Endothelial cell of umbilical vein (primary cell): ENCODE data around the gene SLC15A1. TPM values are rescaled to one million over a fixed set of nuclear protein-coding genes. Genes with fewer than 3 reads are reported as not detected.

Source experiments
- BruUV-seq: library from RNA; stranded (reverse); fragments of 400-500 nt; replicated peaks from 2 replicates; lab custom pipeline; 2021; lab: Mats Ljungman, UMichigan
- CTCF ChIA-PET: fragments of 300-600, 350-600 bp; sonication (Branson Sonifier 250); formaldehyde crosslinking; loops from one replicate; lab custom pipeline; 2021; ENCODE audit warnings: antibody characterized with exemption, inconsistent platforms; lab: Charles Lee
- POLR2A ChIA-PET: fragments of 300-600, 350-600 bp; sonication (Branson Sonifier 250); formaldehyde crosslinking; loops from one replicate; lab custom pipeline; 2021; ENCODE audit warnings: antibody characterized with exemption, inconsistent platforms; lab: Charles Lee
- DNase-seq: peaks from one replicate; pipeline ENCODE4 v3.0.0-alpha.2; 2011; ENCODE audit warnings: low read depth, low spot score
- FAIRE-seq: peaks from 2 replicates; lab custom pipeline; 2011; peaks lifted over from hg19 to GRCh38; lab: Jason Lieb, UNC
- H2AFZ ChIP-seq: 2 replicates; pipeline ENCODE4 v1.6.0; 2012; ENCODE audit warnings: low read depth, low read length, control low read depth, inconsistent platforms
- H3K27ac ChIP-seq: 2 replicates; pipeline ENCODE4 v1.5.1; 2011; ENCODE audit warnings: low read depth, mild to moderate bottlenecking, control low read depth, low read length, moderate library complexity; ENCODE audit not compliant: insufficient read depth
- H3K27me3 ChIP-seq, 2 experiments: 2 replicates each; pipeline versions ENCODE4 v1.6.0 to v1.6.1; 2011; ENCODE audit warnings: low read length in 2 of 2, mixed read lengths in 1 of 2; ENCODE audit not compliant: control insufficient read depth in 2 of 2, insufficient read depth in 2 of 2
- H3K36me3 ChIP-seq, 2 experiments: 2 replicates in 1 of 2; 3 replicates in 1 of 2; pipeline ENCODE4 v1.5.1; 2011; ENCODE audit warnings: low read length in 2 of 2, mild to moderate bottlenecking in 1 of 2, moderate library complexity in 1 of 2; ENCODE audit not compliant: control insufficient read depth in 2 of 2, insufficient read depth in 2 of 2; ENCODE audit errors: extremely low read depth in 1 of 2
- H3K4me1 ChIP-seq: 3 replicates; pipeline ENCODE4 v1.5.1; 2011; ENCODE audit warnings: mild to moderate bottlenecking, low read length; ENCODE audit not compliant: control insufficient read depth, insufficient read depth; ENCODE audit errors: extremely low read depth
- H3K4me2 ChIP-seq: 2 replicates; pipeline ENCODE4 v1.6.1; 2011; ENCODE audit warnings: low read length, control low read depth, mixed read lengths; ENCODE audit not compliant: insufficient read depth
- H3K4me3 ChIP-seq, 3 experiments: fragments of 200-600 bp in 1 of 3; sonication (generic), shearing (Covaris generic) in 1 of 3; replicated peaks in 1 of 3; 2 replicates each; pipeline ENCODE4 v1.5.1; 2011 to 2016; ENCODE audit warnings: control low read depth in 3 of 3, low read length in 3 of 3, mild to moderate bottlenecking in 2 of 3, inconsistent platforms in 1 of 3, low read depth in 1 of 3, moderate library complexity in 1 of 3; ENCODE audit not compliant: insufficient read depth in 1 of 3
- H3K79me2 ChIP-seq: 2 replicates; pipeline ENCODE4 v1.6.0; 2012; ENCODE audit warnings: low read length, inconsistent platforms; ENCODE audit not compliant: control insufficient read depth, insufficient read depth
- H3K9ac ChIP-seq: replicated peaks from 2 replicates; pipeline ENCODE3; 2011; ENCODE audit warnings: low read length, control low read depth; ENCODE audit not compliant: insufficient read depth; ENCODE audit errors: extremely low read depth
- H3K9me1 ChIP-seq: replicated peaks from 3 replicates; pipeline ENCODE4 v1.6.0; 2011; ENCODE audit warnings: mild to moderate bottlenecking, low read length; ENCODE audit not compliant: control insufficient read depth, insufficient read depth; ENCODE audit errors: extremely low read depth
- H3K9me3 ChIP-seq: replicated peaks from 2 replicates; pipeline ENCODE4 v1.5.1; 2012; ENCODE audit warnings: low read length, inconsistent platforms; ENCODE audit not compliant: control insufficient read depth, insufficient read depth
- H4K20me1 ChIP-seq: replicated peaks from 2 replicates; pipeline ENCODE3; 2011; ENCODE audit warnings: mild to moderate bottlenecking, low read length; ENCODE audit not compliant: control insufficient read depth, insufficient read depth; ENCODE audit errors: extremely low read depth
- CTCF ChIP-seq, 2 donors: IDR thresholded peaks; 1 replicate in 1 of 2; 2 replicates in 1 of 2; pipeline ENCODE4 v1.5.1; 2011; ENCODE audit warnings: low read length in 2 of 2, mild to moderate bottlenecking in 2 of 2, moderate library complexity in 2 of 2, control low read depth in 1 of 2, inconsistent platforms in 1 of 2, low read depth in 1 of 2; ENCODE audit not compliant: insufficient read depth in 1 of 2; ENCODE audit errors: extremely low read depth in 1 of 2
- EZH2 ChIP-seq: IDR thresholded peaks from 2 replicates; pipeline ENCODE4 v1.6.1; 2012; ENCODE audit warnings: borderline replicate concordance, low read depth, mild to moderate bottlenecking, moderate library complexity, low read length, inconsistent platforms; ENCODE audit not compliant: severe bottlenecking
- FOS ChIP-seq: IDR thresholded peaks from 2 replicates; pipeline ENCODE4 v1.6.1; 2011; ENCODE audit warnings: mild to moderate bottlenecking, low read length, moderate library complexity, borderline replicate concordance; ENCODE audit not compliant: insufficient read depth
- GATA2 ChIP-seq: IDR thresholded peaks from 2 replicates; pipeline ENCODE4 v1.7.0; 2011; ENCODE audit warnings: low read depth, mild to moderate bottlenecking, moderate library complexity, mixed read lengths, low read length; ENCODE audit not compliant: insufficient read length, insufficient read depth
- JUN ChIP-seq: IDR thresholded peaks from 2 replicates; pipeline ENCODE4 v1.6.1; 2011; ENCODE audit warnings: borderline replicate concordance, low read depth; ENCODE audit not compliant: insufficient read length, insufficient read depth
- MAX ChIP-seq: IDR thresholded peaks from 2 replicates; pipeline ENCODE4 v1.6.1; 2011; ENCODE audit not compliant: insufficient read depth, insufficient read length
- MYC ChIP-seq: IDR thresholded peaks from one replicate; pipeline ENCODE4 v1.6.1; 2011; ENCODE audit warnings: mild to moderate bottlenecking, low read depth, low read length
- POLR2A ChIP-seq: IDR thresholded peaks from 2 replicates; pipeline ENCODE4 v1.6.1; 2012; ENCODE audit warnings: low read depth, mild to moderate bottlenecking, control low read depth, low read length
- POLR2AphosphoS5 ChIP-seq: IDR thresholded peaks from 2 replicates; pipeline ENCODE4 v1.6.1; 2012; ENCODE audit warnings: low read depth, mild to moderate bottlenecking, control low read depth, low read length, moderate library complexity; ENCODE audit not compliant: insufficient read depth
- dilution Hi-C: fragments of 300-500 bp; cut with MboI; formaldehyde crosslinking; loops from one replicate; pipeline ENCODE4 v1.15.0; 2019; ENCODE audit warnings: low sequenced_read_pairs; ENCODE audit not compliant: extremely low pct_ligation_motif_present
- intact Hi-C: fragments of 100-400 bp; cut with micrococcal nuclease; formaldehyde crosslinking; loops from one replicate; pipeline ENCODE4 v1.10.0; 2022
- polyA plus RNA-seq, 4 experiments: library from polyadenylated mRNA; depleted of rRNA in 3 of 4; stranded (reverse) in 3 of 4; unstranded in 1 of 4; fragments of >200 nt; gene quantifications; 2 replicates each; pipeline versions ENCODE4 v1.2.1 to v1.2.3, GENCODE V29; 2011 to 2012; ENCODE audit warnings: missing spikeins in 1 of 4
- total RNA-seq: library from RNA; stranded (reverse); gene quantifications from 2 replicates; pipeline ENCODE4 v1.2.3, GENCODE V29; 2021

The SLC15A1 gene
- total and polyA plus RNA-seq, 2 donors (not counting 3 experiments of a cell fraction or from before 2014, with no cell fraction given), result not detected

GRCh38 chr13:98749501-98749900, 3.0 kb downstream of the SLC15A1 start:
- no peak overlapping the region for H2AFZ ChIP-seq
- H3K4me1 ChIP-seq, result peaks cover 4% of the 10 kb centered on the region
- H3K9ac ChIP-seq, result no peak overlapping the region
- FAIRE-seq (no peak), DNase-seq (no peak)
- CTCF ChIA-PET, result interaction anchor here (1.0 kb wide), 1 partner anchor 17 kb away, joined by 3 read pairs; no protein-coding TSS in a partner anchor
- no peak for TF ChIP-seq POLR2A
- no peak for TF ChIP-seq POLR2AphosphoS5
- no peak for TF ChIP-seq JUN
- no peak overlapping the region for H3K4me2 ChIP-seq
- no peaks in the 10 kb centered on the region for H3K9me3 ChIP-seq
- intact Hi-C loops, result no loop called here
- POLR2A ChIA-PET, result no interaction called here
- BruUV-seq, result no TSS peak
- no peaks in the 10 kb centered on the region for H3K79me2 ChIP-seq
- H3K36me3 ChIP-seq, result no peaks in the 10 kb centered on the region
- H3K9me1 ChIP-seq, result no peaks in the 10 kb centered on the region
- dilution Hi-C loops, result no loop called here
- no peak overlapping the region for H3K4me3 ChIP-seq
- no peaks in the 10 kb centered on the region for H4K20me1 ChIP-seq
- H3K27ac ChIP-seq, result no peak overlapping the region
- peaks cover 16 to 25% of the 10 kb centered on the region in 2 experiments for H3K27me3 ChIP-seq

- DNase-seq, result no peak
- H3K27me3 ChIP-seq, result peaks cover 7 to 15% of the 10 kb centered on the region in 2 experiments
- intact Hi-C loops, result no loop called here
Measured at GRCh38 chr13:98746968-98747367, 5.5 kb downstream of the SLC15A1 start.

More at GRCh38 chr13:98746968-98747367, 5.5 kb downstream of the SLC15A1 start:
- Histone ChIP-seq H3K36me3 (no peaks in the 10 kb centered on the region), H3K9ac (no peak overlapping the region), H3K9me1 (no peaks in the 10 kb centered on the region), H3K79me2 (no peaks in the 10 kb centered on the region), H3K9me3 (no peaks in the 10 kb centered on the region), H4K20me1 (no peaks in the 10 kb centered on the region), H2AFZ (no peak overlapping the region), H3K27ac (no peak overlapping the region), H3K4me1 (peaks cover 3% of the 10 kb centered on the region), H3K4me2 (no peak overlapping the region), H3K4me3 (no peak overlapping the region)
- ChIA-PET CTCF (no interaction called here), POLR2A (no interaction called here)
- BruUV-seq, result no TSS peak
- TF ChIP-seq MAX, result no peak
- no peak for TF ChIP-seq FOS
- TF ChIP-seq GATA2, result no peak
- TF ChIP-seq JUN, result no peak
- no peak for TF ChIP-seq POLR2AphosphoS5
- TF ChIP-seq EZH2, result no peak
- TF ChIP-seq MYC, result no peak
- TF ChIP-seq POLR2A, result no peak
- TF ChIP-seq CTCF (IDR thresholded peaks at IDR 0.05; ENCODE audit: extremely low read depth in 1 of 2, insufficient read depth in 1 of 2, low read depth in 1 of 2, low read length in 2 of 2), result no peak
- dilution Hi-C loops, result no loop called here
- FAIRE-seq, result no peak
